Measurements from ENCODE around the gene SPACA5.
A peak's percentile ranks its signal among the peaks of the same experiment; 100 is the strongest.
"Not testable (repeated sequence)": the region's sequence is repeated elsewhere in the genome, so short reads cannot be mapped to it uniquely, and the experiment has no call there.

SPACA5 gene

DNA sequence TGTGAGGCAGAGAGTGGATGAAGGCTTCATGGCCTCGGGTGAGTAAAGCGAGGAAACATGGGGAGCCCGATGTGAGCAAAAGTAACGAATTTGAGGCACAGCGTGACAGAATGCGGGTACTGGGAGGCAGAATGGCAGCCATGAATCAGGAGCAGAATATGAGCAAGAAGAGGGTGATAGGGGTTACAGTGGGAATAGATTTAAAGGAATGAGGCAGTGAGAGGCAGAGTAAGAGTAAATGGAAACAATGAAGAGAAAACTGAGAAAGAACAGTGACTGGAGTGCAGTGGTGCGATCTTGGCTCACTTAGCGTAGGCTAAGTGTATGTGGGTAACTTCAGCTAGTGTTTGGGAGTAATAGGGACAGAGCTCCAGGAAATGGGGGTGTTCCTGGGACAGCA is at the start of gene SPACA5:
TSS of gene SPACA5 (plus strand) at position 301 of the 400 bp plus-strand sequence. CDS start 815 bp downstream, outside the sequence.
- not testable (repeated sequence) for DNase-seq (ENCODE audit: low read depth)

DNA sequence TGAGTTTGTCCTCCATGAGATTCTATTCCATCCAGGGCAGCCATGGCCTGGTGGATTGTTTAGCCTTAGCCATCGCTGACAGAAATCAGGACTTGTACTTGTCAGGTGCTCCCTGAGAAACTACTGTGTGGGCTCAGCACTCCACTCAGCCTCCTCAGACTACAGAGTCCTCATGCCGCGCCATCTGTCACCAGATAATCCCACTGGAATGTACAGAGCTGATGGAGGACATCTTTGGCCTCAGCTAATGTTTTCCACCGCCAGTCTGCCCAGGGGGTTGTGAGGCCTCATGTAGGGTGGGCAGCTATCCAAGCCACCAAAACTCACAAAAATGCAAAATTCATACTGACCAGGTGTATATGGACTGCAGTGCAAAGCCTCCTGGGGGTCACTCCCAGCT is 48.6 kb upstream of the SPACA5 start:
- not testable (repeated sequence) for DNase-seq (ENCODE audit: low read depth)

DNA sequence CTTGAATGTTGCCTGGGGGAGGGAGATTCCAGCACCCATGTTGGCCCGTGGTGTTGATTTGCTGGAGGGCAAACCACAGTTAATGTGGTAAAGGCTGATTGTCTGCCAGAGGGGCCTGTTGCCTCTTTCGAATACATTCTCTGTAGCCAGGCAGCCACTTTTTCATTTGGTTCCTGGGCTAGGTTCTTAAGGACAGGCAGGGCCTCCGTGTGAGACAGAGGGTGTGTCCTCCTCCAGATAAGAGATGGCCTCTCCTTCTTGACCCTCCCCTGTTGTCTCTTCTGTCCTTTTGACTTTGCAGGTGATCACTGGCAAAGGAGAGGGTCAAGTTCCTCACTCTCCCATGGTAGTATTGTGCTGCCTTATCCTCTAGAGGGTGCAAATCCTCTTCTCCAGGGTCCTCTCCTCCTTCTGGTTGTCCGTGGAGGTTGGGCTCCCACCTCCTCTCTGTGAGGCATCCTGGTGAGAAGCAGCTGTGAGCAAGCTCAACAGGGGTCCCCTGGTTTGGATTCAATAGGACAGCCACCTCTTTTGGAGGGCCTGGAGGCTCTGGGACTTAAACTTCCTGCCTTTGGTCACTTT is 47.9 kb upstream of the SPACA5 start:
- DNase-seq (ENCODE audit: low read depth) = peak; percentile 18

GRCh38 chrX:47960406-47960805 is 46.4 kb upstream of the SPACA5 start:
- no peak for DNase-seq (ENCODE audit: low read depth)

DNA sequence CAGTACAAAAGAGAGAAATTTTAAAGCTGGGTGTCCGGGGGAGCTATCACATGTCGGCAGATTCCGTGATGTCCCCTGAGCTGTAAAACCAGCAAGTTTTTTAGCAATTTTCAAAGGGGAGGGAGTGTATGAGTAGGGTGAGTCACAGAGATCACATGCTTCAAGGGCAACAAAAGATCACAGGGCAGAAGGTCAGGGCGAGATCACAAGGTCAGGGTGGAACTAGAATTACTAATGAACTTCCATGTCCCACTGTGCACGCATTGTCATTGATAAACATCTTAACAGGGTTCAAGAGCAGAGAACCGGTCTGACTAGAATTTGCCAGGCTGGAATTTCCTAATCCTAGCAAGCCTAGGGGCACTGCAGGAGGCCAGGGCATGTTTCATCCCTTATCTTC is 45.0 kb upstream of the SPACA5 start:
- not testable (repeated sequence) for DNase-seq (ENCODE audit: low read depth)

DNA sequence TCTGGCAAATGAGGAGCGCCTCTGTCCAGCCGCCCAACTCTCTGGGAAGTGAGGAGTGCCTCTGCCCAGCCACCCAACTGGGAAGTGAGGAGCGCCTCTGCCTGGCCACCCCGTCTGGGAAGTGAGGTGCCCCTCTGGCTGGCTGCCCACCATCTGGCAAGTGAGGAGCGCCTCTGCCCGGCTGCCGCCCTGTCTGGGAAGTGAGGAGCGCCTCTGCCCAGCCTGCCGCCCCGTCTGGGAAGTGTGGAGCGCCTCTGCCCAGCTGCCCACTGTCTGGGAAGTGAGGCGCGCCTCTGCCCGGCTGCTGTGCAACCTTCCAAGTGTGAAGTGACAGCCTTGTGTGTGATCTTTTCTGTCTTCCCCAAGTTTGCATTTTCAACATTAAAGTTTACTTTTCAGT is 41.3 kb upstream of the SPACA5 start:
- not testable (repeated sequence) for DNase-seq (ENCODE audit: low read depth)

DNA sequence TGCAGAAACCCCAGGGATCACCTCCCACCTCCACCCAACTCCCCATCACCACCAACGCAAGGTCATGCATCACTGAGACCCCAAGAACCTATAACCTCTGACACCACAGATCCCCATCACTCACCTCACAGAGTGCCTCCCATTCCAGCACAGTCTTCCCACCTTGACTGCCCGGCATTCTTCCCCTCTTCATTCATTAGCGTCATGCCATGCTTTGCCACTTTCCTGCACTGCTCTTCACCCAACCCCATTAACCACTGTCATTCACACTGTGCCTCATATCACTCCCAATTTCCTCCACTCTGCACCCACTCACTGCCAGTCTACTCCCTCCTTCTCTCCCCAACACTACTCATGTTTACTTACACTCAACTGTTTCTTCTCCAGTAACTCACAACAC is 33.6 kb upstream of the SPACA5 start:
- no peak for DNase-seq (ENCODE audit: low read depth)

- DNase-seq (ENCODE audit: low read depth) = peak; percentile 3
Measured at GRCh38 chrX:47976254-47977151, 30.3 kb upstream of the SPACA5 start.

GRCh38 chrX:47991263-47992094 is 15.3 kb upstream of the SPACA5 start:
- DNase-seq (ENCODE audit: low read depth) = peak; percentile 84

DNA sequence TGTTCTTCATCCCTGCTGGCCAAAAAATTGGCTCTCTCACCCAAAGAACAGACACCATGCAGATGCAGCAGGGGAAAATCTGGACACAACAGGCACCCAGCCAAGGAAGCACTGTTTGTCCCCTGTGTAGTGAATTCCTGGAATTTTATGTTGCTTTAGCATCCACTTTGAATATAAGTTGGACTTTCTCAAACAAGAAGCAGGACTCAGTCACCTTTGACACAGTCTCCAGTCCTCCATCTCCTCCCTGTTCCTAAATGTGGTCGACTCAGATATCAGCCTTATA is 14.8 kb upstream of the SPACA5 start:
- no peak for DNase-seq (ENCODE audit: low read depth)

DNA sequence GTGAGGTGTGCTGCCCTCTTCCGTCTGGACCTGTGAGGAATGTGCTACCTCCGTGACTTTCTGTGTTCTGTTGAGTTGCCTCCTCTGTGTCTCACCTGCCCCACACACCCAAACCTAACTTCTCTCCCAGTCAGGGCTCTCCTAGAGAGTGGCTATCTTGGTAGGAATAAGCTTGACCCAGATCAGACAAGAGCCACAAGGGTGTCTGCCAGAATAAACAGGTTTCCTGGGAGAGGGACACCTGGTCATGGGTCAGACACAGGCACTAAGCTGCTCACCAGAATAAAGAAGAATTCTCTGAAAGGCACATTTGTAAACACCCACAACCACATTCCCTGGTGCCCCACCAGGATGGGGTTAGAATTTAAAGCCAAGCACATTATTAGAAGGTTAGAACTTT is 14.1 kb upstream of the SPACA5 start:
- DNase-seq (ENCODE audit: low read depth) = no peak

DNA sequence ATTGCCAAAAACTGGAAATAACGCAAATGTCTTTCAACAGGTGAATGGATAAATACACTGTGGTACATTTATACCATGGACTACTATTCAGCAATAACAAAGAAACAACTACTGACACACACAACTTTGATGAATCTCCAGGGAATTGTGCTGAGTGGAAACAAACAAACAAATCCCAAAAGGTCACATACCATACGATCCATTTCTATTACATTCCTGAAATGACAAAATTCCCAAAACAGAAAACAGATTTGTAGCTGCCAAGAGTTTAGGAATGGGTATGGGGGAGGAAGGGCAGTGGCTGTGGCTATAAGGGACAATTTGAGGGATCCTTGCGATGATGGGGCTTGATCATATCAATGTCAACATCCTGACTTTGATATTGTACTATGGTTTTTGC is 5.5 kb upstream of the SPACA5 start:
- no peak for DNase-seq (ENCODE audit: low read depth)

GRCh38 chrX:48002319-48002718 is 4.5 kb upstream of the SPACA5 start:
- DNase-seq (ENCODE audit: low read depth) = no peak

DNA sequence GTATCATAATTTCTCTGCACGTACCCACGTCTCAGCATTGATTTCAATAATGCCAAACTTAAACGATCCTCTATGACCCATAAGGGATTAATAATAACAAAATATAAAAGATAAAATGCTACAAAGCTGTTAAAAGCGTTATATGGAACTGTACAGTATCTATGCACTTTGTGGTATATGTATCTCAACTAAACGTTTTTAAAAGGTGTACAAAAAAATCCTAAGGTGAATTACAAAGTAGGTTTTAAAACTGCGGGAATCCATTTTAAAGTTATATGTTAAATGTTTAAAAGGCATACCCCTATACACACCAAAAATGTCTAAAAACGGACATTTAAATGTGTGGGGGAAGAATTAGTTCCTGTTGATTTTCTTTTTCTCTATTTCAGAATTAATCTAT is 3.9 kb upstream of the SPACA5 start:
- no peak for DNase-seq (ENCODE audit: low read depth)

DNA sequence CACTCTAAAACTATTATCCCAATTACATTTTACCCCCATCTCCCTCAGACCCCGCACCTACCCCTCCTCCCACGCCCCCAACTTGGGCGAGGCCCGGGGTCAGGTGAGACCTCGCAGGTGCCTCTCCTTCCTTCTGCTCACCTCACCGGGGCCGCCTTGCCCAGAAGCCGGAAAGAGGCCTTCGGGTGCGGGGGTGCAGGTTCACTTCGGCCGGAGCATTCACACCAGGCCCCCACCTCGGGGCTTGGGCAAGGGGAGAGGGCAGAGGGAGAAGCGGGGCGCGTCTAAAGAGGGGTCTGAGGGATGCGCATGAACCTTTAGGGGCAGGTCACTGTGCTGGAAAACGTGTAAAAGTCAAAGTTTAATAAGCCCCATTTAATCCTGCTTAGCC is 3.4 kb upstream of the SPACA5 start:
- DNase-seq (ENCODE audit: low read depth) = no peak

DNA sequence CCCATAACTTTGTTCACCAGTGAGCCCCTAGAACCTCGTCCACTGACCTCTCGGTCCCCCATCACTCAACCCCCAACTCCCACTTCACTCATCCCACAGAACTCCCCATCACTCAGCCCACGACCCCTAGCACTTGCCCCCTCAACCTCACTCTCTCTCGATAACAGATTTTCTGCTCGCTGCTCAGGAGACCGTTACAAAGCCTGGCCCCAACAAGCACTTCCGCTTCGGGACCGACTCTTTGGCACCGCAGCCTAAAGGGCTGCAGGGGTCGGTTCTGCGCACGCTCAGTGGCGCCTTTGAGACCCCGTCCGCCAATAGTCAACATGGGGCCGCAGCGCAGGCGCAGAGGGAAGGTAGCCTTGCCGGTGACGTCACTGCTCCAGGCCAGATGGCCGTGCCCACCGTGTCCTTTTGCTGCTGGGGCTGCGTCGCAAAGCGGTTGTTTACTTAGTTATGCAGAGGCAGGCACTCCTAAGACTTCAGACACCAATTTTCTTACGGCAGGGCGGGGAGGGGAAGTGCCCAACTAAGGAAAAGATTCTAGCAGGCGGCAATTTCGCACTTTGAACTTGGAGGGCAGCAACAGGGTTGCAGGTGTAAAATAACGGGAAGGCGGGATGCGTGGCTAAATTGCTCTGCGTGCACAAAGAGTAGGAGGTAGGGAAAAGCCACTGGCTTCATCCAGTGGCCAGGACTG is 2.9 kb upstream of the SPACA5 start, which contains the start of gene ZNF182:
TSS of gene ZNF182 (minus strand) at position 232 of the 700 bp plus-strand sequence. CDS start 1,380 bp downstream, outside the sequence.
- peak; percentile 76 for DNase-seq (ENCODE audit: low read depth)

- DNase-seq (ENCODE audit: low read depth) = not testable (repeated sequence)
Measured at GRCh38 chrX:48009445-48009960, 2.7 kb downstream of the SPACA5 start.

DNA sequence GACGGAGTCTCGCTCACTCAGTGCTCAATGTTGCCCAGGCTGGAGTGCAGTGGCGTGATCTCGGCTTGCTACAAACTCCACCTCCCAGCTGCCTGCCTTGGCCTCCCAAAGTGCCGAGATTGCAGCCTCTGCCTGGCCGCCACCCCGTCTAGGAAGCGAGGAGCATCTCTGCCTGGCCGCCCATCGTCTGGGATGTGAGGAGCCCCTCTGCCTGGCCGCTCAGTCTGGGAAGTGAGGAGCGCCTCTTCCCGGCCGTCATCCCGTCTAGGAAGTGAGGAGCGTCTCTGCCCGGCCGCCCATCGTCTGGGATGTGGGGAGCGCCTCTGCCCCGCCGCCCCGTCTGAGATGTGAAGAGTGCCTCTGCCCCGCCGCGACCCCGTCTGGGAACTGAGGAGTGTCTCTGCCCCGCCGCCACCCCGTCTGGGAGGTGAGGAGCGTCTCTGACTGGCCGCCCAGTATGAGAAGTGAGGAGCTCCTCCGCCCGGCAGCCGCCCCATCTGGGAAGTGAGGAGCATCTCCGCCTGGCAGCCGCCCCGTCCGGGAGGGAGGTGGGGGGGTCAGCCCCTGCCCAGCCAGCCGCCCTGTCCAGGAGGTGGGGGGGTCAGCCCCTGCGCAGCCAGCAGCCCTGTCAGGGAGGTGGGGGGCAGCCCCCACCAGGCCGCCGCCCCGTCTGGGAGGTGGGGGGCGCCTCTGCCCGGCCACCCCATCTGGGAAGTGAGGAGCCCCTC is 10.0 kb downstream of the SPACA5 start:
- DNase-seq (ENCODE audit: low read depth) = not testable (repeated sequence)

DNA sequence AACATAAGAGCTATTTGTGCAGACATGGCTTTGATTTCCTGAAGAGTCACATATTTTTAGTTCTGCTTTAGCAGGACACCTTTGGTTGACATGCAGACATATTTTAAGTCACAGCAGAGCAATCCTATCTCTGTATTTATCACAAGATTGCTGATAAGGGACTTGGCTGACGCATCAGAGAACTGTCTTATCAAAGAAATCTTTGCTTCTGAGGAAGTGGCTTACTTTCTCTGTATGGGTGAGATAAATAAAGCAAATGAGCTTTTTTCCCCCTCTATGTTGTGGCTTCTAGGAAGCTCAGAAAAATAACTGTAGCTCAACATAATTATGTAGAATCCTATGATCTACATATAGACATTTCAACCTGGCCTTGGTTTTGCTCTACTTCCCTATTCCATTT is 13.1 kb downstream of the SPACA5 start:
- DNase-seq (ENCODE audit: low read depth) = not testable (repeated sequence)

- not testable (repeated sequence) for DNase-seq (ENCODE audit: low read depth)
Measured at GRCh38 chrX:48020472-48020871, 13.7 kb downstream of the SPACA5 start.

All from amniotic epithelial cell (primary cell).